A549 (cell line): Measurements from ENCODE around the gene TNC.

ENCODE experiments used
- CHD2 ChIP-seq: fragments of 150-350 bp; IDR thresholded peaks from 2 replicates; pipeline ENCODE4 v1.6.1; 2014; ENCODE audit warnings: low read length; ENCODE audit not compliant: partially characterized antibody
- GATA3 ChIP-seq: IDR thresholded peaks from 2 replicates; pipeline ENCODE4 v1.6.1; 2012; ENCODE audit warnings: borderline replicate concordance
- POLR2A ChIP-seq: IDR thresholded peaks from 2 replicates; pipeline ENCODE4 v1.6.1; 2012; ENCODE audit warnings: mild to moderate bottlenecking, low read length
- TF ChIP-seq, protein P1 (sequence below): fragments of 150-350 bp; IDR thresholded peaks from 2 replicates; pipeline ENCODE4 v1.6.1; 2014; ENCODE audit warnings: low read depth, mild to moderate bottlenecking, low read length
- TF ChIP-seq, protein P2 (sequence below): fragments of 450-650 bp; IDR thresholded peaks from 2 replicates; pipeline ENCODE4 v1.6.1; 2014; ENCODE audit warnings: antibody characterized with exemption

DNA sequence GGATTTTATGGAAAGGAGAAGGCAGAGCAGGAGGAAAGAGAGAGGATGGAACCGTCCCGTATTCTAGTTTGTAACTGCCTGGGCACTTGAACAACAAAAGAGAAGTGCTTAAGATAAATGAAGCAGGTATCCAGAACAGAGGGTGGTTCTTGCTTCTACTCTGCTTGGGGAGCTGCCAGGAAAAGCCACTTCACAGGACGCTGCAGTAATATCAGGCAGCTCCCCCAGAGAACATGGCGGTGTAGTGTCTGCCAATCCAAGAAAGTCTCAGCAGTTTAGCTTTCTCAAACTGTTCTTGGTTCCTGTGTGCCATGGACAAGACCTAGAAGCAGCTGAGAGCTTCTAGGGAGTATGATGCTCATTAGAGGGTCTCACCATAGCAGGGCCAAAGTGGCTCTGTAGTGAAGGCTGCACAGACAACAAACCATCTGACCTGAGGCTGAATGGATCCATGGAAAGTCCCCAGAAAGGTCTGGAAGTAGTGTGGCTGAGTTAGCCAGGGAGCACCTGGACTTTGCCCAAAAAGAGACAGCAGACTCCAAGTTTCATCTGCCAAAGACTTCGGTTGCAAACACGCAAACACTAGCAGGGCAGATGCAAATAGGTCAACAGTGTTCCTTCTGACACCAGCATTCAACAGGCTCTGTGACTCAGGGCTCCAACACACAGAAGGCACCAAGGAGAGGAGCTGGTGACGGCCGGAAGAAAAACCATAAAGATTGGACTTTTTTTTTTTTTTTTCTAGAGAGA lies 115.4 kb downstream of the TNC start:
- TF ChIP-seq, protein P1, sequence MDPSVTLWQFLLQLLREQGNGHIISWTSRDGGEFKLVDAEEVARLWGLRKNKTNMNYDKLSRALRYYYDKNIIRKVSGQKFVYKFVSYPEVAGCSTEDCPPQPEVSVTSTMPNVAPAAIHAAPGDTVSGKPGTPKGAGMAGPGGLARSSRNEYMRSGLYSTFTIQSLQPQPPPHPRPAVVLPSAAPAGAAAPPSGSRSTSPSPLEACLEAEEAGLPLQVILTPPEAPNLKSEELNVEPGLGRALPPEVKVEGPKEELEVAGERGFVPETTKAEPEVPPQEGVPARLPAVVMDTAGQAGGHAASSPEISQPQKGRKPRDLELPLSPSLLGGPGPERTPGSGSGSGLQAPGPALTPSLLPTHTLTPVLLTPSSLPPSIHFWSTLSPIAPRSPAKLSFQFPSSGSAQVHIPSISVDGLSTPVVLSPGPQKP: no peak
- TF ChIP-seq POLR2A (no peak), CHD2 (no peak), GATA3 (no peak)
- TF ChIP-seq, protein P2, sequence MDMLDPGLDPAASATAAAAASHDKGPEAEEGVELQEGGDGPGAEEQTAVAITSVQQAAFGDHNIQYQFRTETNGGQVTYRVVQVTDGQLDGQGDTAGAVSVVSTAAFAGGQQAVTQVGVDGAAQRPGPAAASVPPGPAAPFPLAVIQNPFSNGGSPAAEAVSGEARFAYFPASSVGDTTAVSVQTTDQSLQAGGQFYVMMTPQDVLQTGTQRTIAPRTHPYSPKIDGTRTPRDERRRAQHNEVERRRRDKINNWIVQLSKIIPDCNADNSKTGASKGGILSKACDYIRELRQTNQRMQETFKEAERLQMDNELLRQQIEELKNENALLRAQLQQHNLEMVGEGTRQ: no peak
